BE2C (cell line): ENCODE results near the gene CCDC177.

ENCODE experiments used
- DNase-seq: peaks from one replicate; pipeline ENCODE4 v3.0.0-alpha.2; 2020
- H3K27me3 ChIP-seq: fragments of 250-450 bp; sonication (Bioruptor Pico); 2 replicates; pipeline ENCODE4 v1.5.1; 2020; ENCODE audit warnings: mild to moderate bottlenecking
- H3K36me3 ChIP-seq: fragments of 250-450 bp; sonication (Bioruptor Pico); 2 replicates; pipeline ENCODE4 v1.5.1; 2020; ENCODE audit warnings: mild to moderate bottlenecking
- H3K4me1 ChIP-seq: fragments of 250-450 bp; sonication (Bioruptor Pico); 2 replicates; pipeline ENCODE4 v1.5.1; 2020
- H3K4me3 ChIP-seq: 2 replicates; pipeline ENCODE4 v1.5.1; 2011; ENCODE audit warnings: low read depth, low read length
- H3K9me3 ChIP-seq: fragments of 250-450 bp; sonication (Bioruptor Pico); 2 replicates; pipeline ENCODE4 v1.5.1; 2020
- TF ChIP-seq, protein P1 (sequence below): IDR thresholded peaks from 2 replicates; pipeline ENCODE4 v1.5.1; 2012; ENCODE audit warnings: mild to moderate bottlenecking, low read depth, low read length

CCDC177 gene

DNA sequence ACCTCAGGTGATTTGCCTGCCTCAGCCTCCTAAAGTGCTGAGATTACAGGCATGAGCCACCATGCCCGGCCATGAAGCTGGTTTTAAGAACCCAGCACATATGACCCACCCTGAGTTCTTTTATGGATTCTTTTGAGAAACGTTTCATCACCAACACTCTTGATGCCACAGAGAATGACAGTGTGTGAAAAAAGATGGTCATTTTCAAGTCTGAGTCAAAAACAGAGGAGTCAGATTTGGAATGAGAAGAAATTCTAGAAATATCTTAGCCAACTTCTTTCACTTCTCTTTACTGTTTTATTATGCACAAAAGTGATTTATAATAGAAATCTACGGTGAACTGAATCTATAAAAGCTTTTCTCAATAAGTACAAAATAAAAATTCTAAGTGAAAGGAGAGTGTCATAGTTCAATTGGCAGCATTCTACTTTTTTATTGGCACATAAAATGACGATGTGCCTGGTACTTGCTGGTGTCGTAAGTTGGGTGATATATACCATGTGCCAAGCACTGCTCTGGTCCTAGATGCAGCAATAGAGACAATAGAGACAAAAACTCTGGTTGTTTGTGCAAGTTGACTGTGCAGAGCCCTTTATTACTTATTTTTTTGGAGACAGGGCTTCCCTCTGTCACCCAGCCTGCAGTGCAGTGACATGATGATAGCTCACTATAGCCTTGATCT, 33.9 kb downstream of the CCDC177 start:
- no peaks in the 10 kb centered on the region for H3K9me3 ChIP-seq
- no peak overlapping the region for H3K4me3 ChIP-seq
- no peaks in the 10 kb centered on the region for H3K36me3 ChIP-seq
- H3K4me1 ChIP-seq: no peaks in the 10 kb centered on the region
- no peak for DNase-seq
- TF ChIP-seq, protein P1, sequence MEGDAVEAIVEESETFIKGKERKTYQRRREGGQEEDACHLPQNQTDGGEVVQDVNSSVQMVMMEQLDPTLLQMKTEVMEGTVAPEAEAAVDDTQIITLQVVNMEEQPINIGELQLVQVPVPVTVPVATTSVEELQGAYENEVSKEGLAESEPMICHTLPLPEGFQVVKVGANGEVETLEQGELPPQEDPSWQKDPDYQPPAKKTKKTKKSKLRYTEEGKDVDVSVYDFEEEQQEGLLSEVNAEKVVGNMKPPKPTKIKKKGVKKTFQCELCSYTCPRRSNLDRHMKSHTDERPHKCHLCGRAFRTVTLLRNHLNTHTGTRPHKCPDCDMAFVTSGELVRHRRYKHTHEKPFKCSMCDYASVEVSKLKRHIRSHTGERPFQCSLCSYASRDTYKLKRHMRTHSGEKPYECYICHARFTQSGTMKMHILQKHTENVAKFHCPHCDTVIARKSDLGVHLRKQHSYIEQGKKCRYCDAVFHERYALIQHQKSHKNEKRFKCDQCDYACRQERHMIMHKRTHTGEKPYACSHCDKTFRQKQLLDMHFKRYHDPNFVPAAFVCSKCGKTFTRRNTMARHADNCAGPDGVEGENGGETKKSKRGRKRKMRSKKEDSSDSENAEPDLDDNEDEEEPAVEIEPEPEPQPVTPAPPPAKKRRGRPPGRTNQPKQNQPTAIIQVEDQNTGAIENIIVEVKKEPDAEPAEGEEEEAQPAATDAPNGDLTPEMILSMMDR: no peak
- H3K27me3 ChIP-seq: peaks cover 7% of the 10 kb centered on the region

DNA sequence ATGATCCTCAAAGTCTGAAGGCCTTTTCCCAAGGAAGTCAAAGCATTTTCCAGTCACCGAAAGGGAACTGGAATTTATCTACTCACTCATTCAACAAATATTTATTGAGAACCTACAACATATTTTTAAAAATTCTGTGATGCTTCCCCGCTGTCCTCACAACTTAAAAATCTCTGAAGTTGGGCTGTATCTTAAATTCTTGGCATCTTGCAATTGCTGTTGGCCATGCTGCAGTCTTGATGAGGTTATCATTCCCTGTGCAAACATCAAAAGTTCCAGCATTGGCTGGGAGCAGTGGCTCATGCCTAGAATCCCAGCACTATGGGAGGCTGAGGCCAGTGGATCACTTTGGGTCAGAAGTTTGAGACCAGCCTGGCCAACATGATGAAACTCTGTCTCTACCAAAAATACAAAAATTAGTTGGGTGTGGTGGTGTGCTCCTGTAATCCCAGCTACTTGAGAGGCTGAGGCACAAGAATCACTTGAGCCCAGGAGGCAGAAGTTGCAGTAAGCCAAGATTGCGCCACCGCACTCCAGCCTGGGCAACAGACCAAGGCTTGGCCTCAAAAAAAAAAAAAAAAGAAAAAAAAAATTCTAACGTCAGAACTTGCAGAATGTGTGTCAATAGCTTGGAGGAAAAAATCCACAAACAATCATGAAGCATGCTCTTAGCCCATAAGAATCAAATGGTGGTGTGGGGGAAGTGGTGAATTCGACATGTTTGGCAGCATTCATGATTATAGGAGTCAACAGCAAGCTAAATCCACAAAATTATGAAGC, 34.9 kb downstream of the CCDC177 start:
- no peak for DNase-seq
- Histone ChIP-seq H3K36me3 (no peaks in the 10 kb centered on the region), H3K9me3 (no peaks in the 10 kb centered on the region), H3K27me3 (peaks cover 7% of the 10 kb centered on the region), H3K4me1 (no peaks in the 10 kb centered on the region), H3K4me3 (no peak overlapping the region)
- TF ChIP-seq, protein P1: no peak

DNA sequence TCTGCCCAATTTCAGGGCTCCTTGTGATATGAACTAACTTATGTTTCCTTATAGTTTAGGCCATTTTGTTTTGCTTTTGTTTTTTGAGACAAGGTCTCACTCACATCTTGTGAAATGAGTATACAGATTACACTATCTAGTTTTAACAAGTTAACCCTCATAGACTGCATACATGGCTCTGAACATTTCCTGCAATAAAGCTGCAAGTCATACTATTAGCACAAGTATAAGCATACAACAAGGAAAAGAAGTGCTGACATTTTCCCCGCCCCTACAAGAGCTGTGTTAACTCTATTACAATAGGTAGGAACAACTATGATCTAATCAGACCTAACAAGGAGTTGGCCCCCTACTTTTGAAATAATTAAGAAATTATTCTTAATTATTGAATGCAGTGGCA, 35.9 kb downstream of the CCDC177 start:
- H3K4me1 ChIP-seq: no peaks in the 10 kb centered on the region
- no peaks in the 10 kb centered on the region for H3K9me3 ChIP-seq
- TF ChIP-seq, protein P1: no peak
- DNase-seq: no peak
- no peaks in the 10 kb centered on the region for H3K36me3 ChIP-seq
- H3K4me3 ChIP-seq: no peak overlapping the region
- H3K27me3 ChIP-seq: peaks cover 7% of the 10 kb centered on the region

DNA sequence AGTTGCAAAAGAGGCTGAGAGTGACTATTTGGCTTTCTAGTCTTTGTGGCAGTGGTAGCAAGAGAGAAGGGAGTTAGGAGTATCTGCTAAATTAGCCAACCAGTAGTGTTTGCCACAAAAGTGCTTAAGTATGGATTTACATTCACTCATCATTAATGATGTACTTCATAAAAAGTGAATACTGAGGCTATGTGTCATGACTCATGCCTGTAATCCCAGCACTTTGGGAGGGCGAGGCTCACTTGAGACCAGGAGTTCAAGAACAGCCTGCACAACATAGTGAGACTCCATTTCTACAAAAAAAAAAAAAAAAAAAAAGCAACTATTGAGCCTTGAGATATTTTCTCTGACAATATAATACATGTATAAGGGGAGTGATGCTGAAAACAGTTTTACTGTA, 36.8 kb downstream of the CCDC177 start:
- Histone ChIP-seq H3K4me3 (no peak overlapping the region), H3K36me3 (no peaks in the 10 kb centered on the region), H3K9me3 (no peaks in the 10 kb centered on the region), H3K27me3 (peaks cover 5% of the 10 kb centered on the region), H3K4me1 (no peaks in the 10 kb centered on the region)
- TF ChIP-seq, protein P1: no peak
- DNase-seq: no peak

DNA sequence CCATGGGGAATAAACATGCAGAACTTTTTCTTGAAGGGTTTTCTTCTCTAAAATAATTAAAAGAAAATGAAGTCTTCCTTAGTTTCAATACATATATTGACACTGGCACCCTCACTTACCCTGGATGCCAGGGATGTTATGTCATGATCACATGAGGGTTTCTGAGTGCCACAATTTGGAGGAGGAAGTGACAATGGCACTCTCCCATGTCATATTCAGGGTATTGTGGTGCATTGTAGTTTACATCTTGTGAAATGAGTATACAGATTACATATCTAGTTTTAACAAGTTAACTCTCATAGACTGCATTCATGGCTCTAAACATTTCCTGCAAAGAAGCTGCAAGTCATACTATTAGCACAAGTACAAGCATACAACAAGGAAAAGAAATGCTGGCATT, 37.7 kb downstream of the CCDC177 start:
- Histone ChIP-seq H3K36me3 (no peaks in the 10 kb centered on the region), H3K4me1 (no peaks in the 10 kb centered on the region), H3K9me3 (no peaks in the 10 kb centered on the region), H3K27me3 (peaks cover 5% of the 10 kb centered on the region), H3K4me3 (no peak overlapping the region)
- DNase-seq: no peak
- TF ChIP-seq, protein P1: no peak
